MM.1S (cell line): ENCODE measurements around the gene PLEKHH1.

Experiments used
- DNase-seq: peaks from one replicate; pipeline ENCODE4 v3.0.0-alpha.2; 2015
- H2AFZ ChIP-seq: fragments of 300-600 bp; sonication (generic); 2 replicates; pipeline ENCODE4 v1.6.0; 2016; ENCODE audit warnings: antibody characterized with exemption, low read length
- H3F3A ChIP-seq: fragments of 300-600 bp; sonication (generic); 2 replicates; pipeline ENCODE4 v1.6.1; 2016; ENCODE audit warnings: mild to moderate bottlenecking, antibody characterized with exemption, low read length, moderate library complexity, mixed read lengths; ENCODE audit not compliant: insufficient read depth
- H3K27ac ChIP-seq: fragments of 300-600 bp; sonication (generic); 2 replicates; pipeline ENCODE4 v1.5.1; 2016; ENCODE audit warnings: mild to moderate bottlenecking, low read length
- H3K27me3 ChIP-seq: fragments of 300-600 bp; sonication (generic); replicated peaks from 2 replicates; pipeline ENCODE4 v1.6.0; 2016; ENCODE audit warnings: low read length; ENCODE audit not compliant: insufficient read depth
- H3K36me3 ChIP-seq: fragments of 300-600 bp; sonication (generic); replicated peaks from 2 replicates; pipeline ENCODE4 v1.6.1; 2016; ENCODE audit warnings: mild to moderate bottlenecking, low read length, mixed read lengths; ENCODE audit not compliant: insufficient read depth
- H3K4me1 ChIP-seq: fragments of 300-600 bp; sonication (generic); 2 replicates; pipeline ENCODE4 v1.6.1; 2016; ENCODE audit warnings: low read length, mixed read lengths
- H3K4me2 ChIP-seq: fragments of 300-600 bp; sonication (generic); 2 replicates; pipeline ENCODE4 v1.6.0; 2016; ENCODE audit warnings: low read depth, low read length
- H3K4me3 ChIP-seq: fragments of 300-600 bp; sonication (generic); 2 replicates; pipeline ENCODE4 v1.5.1; 2016; ENCODE audit warnings: low read length, mixed read lengths
- H3K79me2 ChIP-seq: fragments of 300-600 bp; sonication (generic); 2 replicates; pipeline ENCODE4 v1.6.1; 2016; ENCODE audit warnings: mixed run types, low read length, mixed read lengths
- H3K9ac ChIP-seq: fragments of 300-600 bp; sonication (generic); 2 replicates; pipeline ENCODE4 v1.6.1; 2016; ENCODE audit warnings: low read length, mixed read lengths
- H3K9me2 ChIP-seq: fragments of 300-600 bp; sonication (generic); replicated peaks from 2 replicates; pipeline ENCODE4 v1.6.1; 2016; ENCODE audit warnings: mild to moderate bottlenecking, low read length, mixed read lengths; ENCODE audit not compliant: insufficient read depth
- H3K9me3 ChIP-seq: fragments of 300-600 bp; sonication (generic); replicated peaks from 2 replicates; pipeline ENCODE4 v1.6.1; 2016; ENCODE audit warnings: mild to moderate bottlenecking, low read length, mixed read lengths; ENCODE audit not compliant: insufficient read depth
- H4K20me1 ChIP-seq: fragments of 300-600 bp; sonication (generic); 2 replicates; pipeline ENCODE4 v1.6.1; 2016; ENCODE audit warnings: mild to moderate bottlenecking, low read length, moderate library complexity, mixed read lengths; ENCODE audit not compliant: insufficient read depth
- CTCF ChIP-seq: fragments of 300-600 bp; sonication (generic); IDR thresholded peaks from 2 replicates; pipeline ENCODE4 v1.5.1; 2016; ENCODE audit warnings: antibody characterized with exemption, low read length, mixed read lengths
- EZH2 ChIP-seq: fragments of 300-600 bp; sonication (generic); optimal IDR thresholded peaks from 2 replicates; pipeline ENCODE3; 2017; ENCODE audit warnings: low read depth, mild to moderate bottlenecking, antibody characterized with exemption, low read length, mixed read lengths
- EZH2phosphoT487 ChIP-seq: fragments of 300-600 bp; sonication (generic); IDR thresholded peaks from 2 replicates; pipeline ENCODE4 v1.6.1; 2018; ENCODE audit warnings: antibody characterized with exemption, low read length

PLEKHH1 gene

GRCh38 chr14:67490196-67490595 lies 42.9 kb upstream of the PLEKHH1 start:
- H3K9ac ChIP-seq: no peak overlapping the region
- H3K27me3 ChIP-seq: no peaks in the 10 kb centered on the region
- H4K20me1 ChIP-seq: no peaks in the 10 kb centered on the region
- H3K4me1 ChIP-seq: peaks cover 27% of the 10 kb centered on the region
- no peaks in the 10 kb centered on the region for H3K9me3 ChIP-seq
- no peaks in the 10 kb centered on the region for H3K9me2 ChIP-seq
- H3K4me3 ChIP-seq: no peak overlapping the region
- no peak for DNase-seq
- peaks cover 18% of the 10 kb centered on the region; the same call in 1 of the 2 replicates for H3F3A ChIP-seq
- no peak overlapping the region for H3K4me2 ChIP-seq
- no peak for TF ChIP-seq EZH2
- H3K27ac ChIP-seq: no peak overlapping the region
- no peaks in the 10 kb centered on the region for H3K36me3 ChIP-seq
- H2AFZ ChIP-seq: no peak overlapping the region
- H3K79me2 ChIP-seq: no peaks in the 10 kb centered on the region

- no peak overlapping the region for H3K4me3 ChIP-seq
- no peaks in the 10 kb centered on the region for H3K27me3 ChIP-seq
- peaks cover 18% of the 10 kb centered on the region; the same call in 1 of the 2 replicates for H3F3A ChIP-seq
- no peak overlapping the region for H2AFZ ChIP-seq
- TF ChIP-seq EZH2 (no peak), CTCF (no peak), EZH2phosphoT487 (no peak)
- peaks cover 27% of the 10 kb centered on the region for H3K4me1 ChIP-seq
- H3K4me2 ChIP-seq: no peak overlapping the region
- no peak overlapping the region for H3K27ac ChIP-seq
- no peak for DNase-seq
- no peaks in the 10 kb centered on the region for H3K9me3 ChIP-seq
- no peak overlapping the region for H3K9ac ChIP-seq
- no peaks in the 10 kb centered on the region for H3K79me2 ChIP-seq
- H3K9me2 ChIP-seq: no peaks in the 10 kb centered on the region
- H4K20me1 ChIP-seq: no peaks in the 10 kb centered on the region
- H3K36me3 ChIP-seq: no peaks in the 10 kb centered on the region
Observed at GRCh38 chr14:67491285-67491684, 41.8 kb upstream of the PLEKHH1 start.

GRCh38 chr14:67491741-67492507 lies 41.2 kb upstream of the PLEKHH1 start:
- no peak overlapping the region for H3K4me2 ChIP-seq
- peaks cover 27% of the 10 kb centered on the region for H3K4me1 ChIP-seq
- DNase-seq: no peak
- no peaks in the 10 kb centered on the region for H3K9me3 ChIP-seq
- peaks cover 18% of the 10 kb centered on the region; the same call in 1 of the 2 replicates for H3F3A ChIP-seq
- H3K4me3 ChIP-seq: no peak overlapping the region
- no peaks in the 10 kb centered on the region for H4K20me1 ChIP-seq
- no peak for TF ChIP-seq EZH2
- no peak for TF ChIP-seq CTCF
- no peak for TF ChIP-seq EZH2phosphoT487
- no peaks in the 10 kb centered on the region for H3K36me3 ChIP-seq
- H3K9ac ChIP-seq: no peak overlapping the region
- no peak overlapping the region for H3K27ac ChIP-seq
- no peaks in the 10 kb centered on the region for H3K79me2 ChIP-seq
- no peaks in the 10 kb centered on the region for H3K27me3 ChIP-seq
- H3K9me2 ChIP-seq: no peaks in the 10 kb centered on the region
- no peak overlapping the region for H2AFZ ChIP-seq

GRCh38 chr14:67492538-67492937 lies 40.6 kb upstream of the PLEKHH1 start:
- Histone ChIP-seq H4K20me1 (no peaks in the 10 kb centered on the region), H2AFZ (no peak overlapping the region), H3K4me1 (peaks cover 24% of the 10 kb centered on the region), H3K9me2 (no peaks in the 10 kb centered on the region), H3K9ac (no peak overlapping the region), H3K27ac (peak overlapping the region; percentile 21; the same call in 1 of the 2 replicates), H3K4me2 (no peak overlapping the region), H3K36me3 (no peaks in the 10 kb centered on the region), H3K9me3 (no peaks in the 10 kb centered on the region), H3K79me2 (no peaks in the 10 kb centered on the region), H3K27me3 (no peaks in the 10 kb centered on the region), H3F3A (peaks cover 18% of the 10 kb centered on the region; the same call in 1 of the 2 replicates), H3K4me3 (no peak overlapping the region)
- no peak for DNase-seq
- TF ChIP-seq EZH2: no peak
- TF ChIP-seq CTCF: no peak
- no peak for TF ChIP-seq EZH2phosphoT487
